ENCODE data around the gene NPTXR. TPM values are rescaled to one million over a fixed set of nuclear protein-coding genes. Genes with fewer than 3 reads are reported as not detected.

Gene NPTXR
- polyA plus RNA-seq, 1 experiment, result 1.7 TPM

DNA sequence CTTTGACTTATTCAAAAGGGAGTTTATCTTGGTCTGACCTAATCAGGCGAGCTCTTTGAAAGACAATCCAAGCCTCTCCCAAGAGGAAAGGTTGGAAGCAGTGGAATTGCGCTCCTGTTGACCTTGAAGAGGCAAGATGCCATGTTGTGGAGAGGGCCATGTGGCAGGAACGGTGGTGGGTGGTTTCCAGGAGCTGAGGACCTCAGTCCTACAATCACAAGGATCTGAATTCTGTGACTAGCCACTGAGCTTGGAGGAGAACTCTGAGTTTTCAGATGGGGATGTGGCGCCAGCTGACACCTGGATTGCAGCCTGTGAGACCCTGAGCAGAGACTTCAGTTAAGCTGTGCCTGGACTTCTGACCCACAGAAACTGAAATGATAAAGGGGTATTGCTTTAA is 34.2 kb upstream of the NPTXR start:
- Histone ChIP-seq H3K27ac (ENCODE audit: low read depth, low read length) (no peak overlapping the region), H3K4me3 (ENCODE audit: low read depth, low read length) (no peak overlapping the region), H3K9me3 (ENCODE audit: control insufficient read depth, insufficient read depth, low read length) (no peaks in the 10 kb centered on the region), H3K27me3 (ENCODE audit: control insufficient read depth, insufficient read depth, low read length) (peaks cover 6% of the 10 kb centered on the region)
- ChIA-PET CTCF (interaction anchor here (1.4 to 7.5 kb wide), 2 partner anchors 8 to 125 kb away, joined by 4 to 32 read pairs; no protein-coding TSS in a partner anchor), POLR2A (no interaction called here)
- no peak for DNase-seq (ENCODE audit: low read depth, low spot score)
- TF ChIP-seq, protein P1, sequence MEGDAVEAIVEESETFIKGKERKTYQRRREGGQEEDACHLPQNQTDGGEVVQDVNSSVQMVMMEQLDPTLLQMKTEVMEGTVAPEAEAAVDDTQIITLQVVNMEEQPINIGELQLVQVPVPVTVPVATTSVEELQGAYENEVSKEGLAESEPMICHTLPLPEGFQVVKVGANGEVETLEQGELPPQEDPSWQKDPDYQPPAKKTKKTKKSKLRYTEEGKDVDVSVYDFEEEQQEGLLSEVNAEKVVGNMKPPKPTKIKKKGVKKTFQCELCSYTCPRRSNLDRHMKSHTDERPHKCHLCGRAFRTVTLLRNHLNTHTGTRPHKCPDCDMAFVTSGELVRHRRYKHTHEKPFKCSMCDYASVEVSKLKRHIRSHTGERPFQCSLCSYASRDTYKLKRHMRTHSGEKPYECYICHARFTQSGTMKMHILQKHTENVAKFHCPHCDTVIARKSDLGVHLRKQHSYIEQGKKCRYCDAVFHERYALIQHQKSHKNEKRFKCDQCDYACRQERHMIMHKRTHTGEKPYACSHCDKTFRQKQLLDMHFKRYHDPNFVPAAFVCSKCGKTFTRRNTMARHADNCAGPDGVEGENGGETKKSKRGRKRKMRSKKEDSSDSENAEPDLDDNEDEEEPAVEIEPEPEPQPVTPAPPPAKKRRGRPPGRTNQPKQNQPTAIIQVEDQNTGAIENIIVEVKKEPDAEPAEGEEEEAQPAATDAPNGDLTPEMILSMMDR (IDR thresholded peaks at IDR 0.05; ENCODE audit: low read depth, low read length), result no peak

DNA sequence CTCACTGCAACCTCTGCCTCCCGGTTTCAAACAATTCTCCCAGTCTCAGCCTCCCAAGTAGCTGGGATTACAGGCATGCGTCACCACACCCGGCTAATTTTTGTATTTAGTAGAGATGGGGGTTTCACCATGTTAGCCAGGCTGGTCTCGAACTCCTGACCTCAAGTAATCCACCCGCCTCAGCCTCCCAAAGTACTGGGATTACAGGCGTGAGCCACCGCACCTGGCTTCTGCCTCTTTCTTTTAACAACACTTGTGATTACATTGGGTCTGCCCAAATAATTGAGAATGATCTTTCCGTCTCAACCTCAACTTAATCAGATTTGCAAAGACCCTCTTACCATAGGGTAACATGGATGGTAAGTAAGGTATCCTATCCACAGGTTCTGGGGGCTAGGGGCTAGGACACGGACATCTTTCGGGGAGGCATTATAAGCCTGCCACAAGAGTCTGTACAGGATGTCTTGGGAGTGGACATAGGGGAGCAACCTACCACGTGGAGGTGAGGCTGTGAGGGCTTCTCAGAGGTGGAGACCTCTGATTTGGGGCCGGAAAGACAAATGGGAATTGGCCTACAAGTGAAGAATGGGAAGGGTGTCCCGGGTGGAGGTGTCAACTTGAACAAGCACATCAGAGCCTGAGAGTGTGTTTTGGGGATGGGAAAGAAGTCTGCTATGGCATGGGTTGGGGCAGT is 30.8 kb upstream of the NPTXR start:
- peaks cover 6% of the 10 kb centered on the region for H3K27me3 ChIP-seq (ENCODE audit: control insufficient read depth, insufficient read depth, low read length)
- CTCF ChIA-PET, result no interaction called here
- H3K27ac ChIP-seq (ENCODE audit: low read depth, low read length), result no peak overlapping the region
- no peak overlapping the region for H3K4me3 ChIP-seq (ENCODE audit: low read depth, low read length)
- no peaks in the 10 kb centered on the region; the same call in 1 of the 2 replicates for H3K9me3 ChIP-seq (ENCODE audit: control insufficient read depth, insufficient read depth, low read length)
- no peak for DNase-seq (ENCODE audit: low read depth, low spot score)
- POLR2A ChIA-PET, result no interaction called here
- TF ChIP-seq, protein P1 (IDR thresholded peaks at IDR 0.05; ENCODE audit: low read depth, low read length), result no peak

DNA sequence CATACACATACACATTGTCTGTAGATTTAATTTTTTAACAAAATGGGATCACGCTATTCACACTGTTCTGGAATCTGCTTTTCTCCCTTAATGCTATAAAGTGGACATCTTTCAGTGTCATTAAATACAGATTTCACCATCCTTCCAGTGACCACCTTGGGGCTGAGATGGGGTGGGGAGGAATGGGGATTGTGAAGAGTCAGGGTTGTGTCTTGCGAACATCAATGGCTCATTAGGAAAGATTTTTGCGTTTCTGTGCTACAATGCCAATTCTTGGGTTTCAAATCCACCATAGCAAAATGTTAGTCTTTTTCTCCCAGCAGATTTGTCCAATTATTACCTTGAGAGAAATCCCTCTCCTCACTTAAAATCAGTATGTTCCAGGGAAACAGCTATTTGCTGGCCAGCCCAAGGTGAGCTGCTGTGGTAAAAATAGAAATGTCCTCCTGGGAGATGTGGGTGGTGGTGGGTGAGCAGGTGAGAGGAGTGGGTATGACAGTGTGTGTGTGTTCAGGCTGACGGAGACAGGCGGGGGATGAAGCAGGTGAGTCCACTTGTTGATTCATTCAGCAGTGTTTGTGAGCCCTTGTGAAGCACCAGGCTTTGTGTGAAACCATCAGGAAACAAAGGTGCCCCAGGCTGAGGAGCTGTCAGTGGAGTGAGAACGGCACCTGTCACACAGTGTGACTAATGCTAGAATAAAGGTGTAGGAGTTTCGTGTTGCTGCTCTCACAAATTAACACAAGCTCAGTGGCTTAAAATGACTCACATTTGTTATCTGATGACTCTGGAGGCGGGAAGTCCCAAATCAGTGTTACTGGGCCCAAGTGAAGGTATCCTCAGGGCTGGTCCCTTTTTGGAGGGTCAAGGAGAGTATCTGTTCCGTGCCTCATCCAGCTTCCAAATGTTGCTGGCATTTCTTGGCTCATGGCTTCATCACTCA is 29.9 kb upstream of the NPTXR start:
- ChIA-PET POLR2A (no interaction called here), CTCF (no interaction called here)
- H3K9me3 ChIP-seq (ENCODE audit: control insufficient read depth, insufficient read depth, low read length), result no peaks in the 10 kb centered on the region; the same call in 1 of the 2 replicates
- DNase-seq (ENCODE audit: low read depth, low spot score), result no peak
- peaks cover 6% of the 10 kb centered on the region for H3K27me3 ChIP-seq (ENCODE audit: control insufficient read depth, insufficient read depth, low read length)
- H3K4me3 ChIP-seq (ENCODE audit: low read depth, low read length), result no peak overlapping the region
- TF ChIP-seq, protein P1 (IDR thresholded peaks at IDR 0.05; ENCODE audit: low read depth, low read length), result no peak
- H3K27ac ChIP-seq (ENCODE audit: low read depth, low read length), result no peak overlapping the region

GRCh38 chr22:38872831-38873248 is 29.0 kb upstream of the NPTXR start:
- ChIA-PET CTCF (no interaction called here), POLR2A (no interaction called here)
- Histone ChIP-seq H3K27me3 (ENCODE audit: control insufficient read depth, insufficient read depth, low read length) (peaks cover 3% of the 10 kb centered on the region), H3K27ac (ENCODE audit: low read depth, low read length) (peak overlapping the region; percentile 88), H3K9me3 (ENCODE audit: control insufficient read depth, insufficient read depth, low read length) (no peaks in the 10 kb centered on the region; the same call in 1 of the 2 replicates), H3K4me3 (ENCODE audit: low read depth, low read length) (peak overlapping the region; percentile 69)
- TF ChIP-seq, protein P1 (IDR thresholded peaks at IDR 0.05; ENCODE audit: low read depth, low read length), result no peak
- no peak for DNase-seq (ENCODE audit: low read depth, low spot score)
